ENCODE data around the gene TNS3. TPM values are rescaled to one million over a fixed set of nuclear protein-coding genes. Genes with fewer than 3 reads are reported as not detected.

Gene TNS3
- total RNA-seq, 1 experiment from 2014 or later, result 9.5 TPM

- no peak for TF ChIP-seq CTCF (conservative IDR thresholded peaks at IDR 0.05)
- H2BK15ac ChIP-seq (ENCODE audit: low read depth, low read length), result no peak overlapping the region
- H4K5ac ChIP-seq (ENCODE audit: insufficient read length, low read depth, low read length), result no peak overlapping the region
- no peak overlapping the region for H2BK5ac ChIP-seq (ENCODE audit: insufficient read length, low read length)
- H3K23ac ChIP-seq (ENCODE audit: insufficient read length, low read depth, low read length), result no peak overlapping the region
- no peak overlapping the region for H2BK12ac ChIP-seq (ENCODE audit: insufficient read length, low read depth, low read length)
- H2BK120ac ChIP-seq (ENCODE audit: low read depth, low read length, poor library complexity, severe bottlenecking), result no peak overlapping the region
- H3K4me2 ChIP-seq (ENCODE audit: insufficient read depth, insufficient read length, low read length), result no peak overlapping the region
- no peak overlapping the region for H3T11ph ChIP-seq (ENCODE audit: low read length)
- no peaks in the 10 kb centered on the region for H4K20me1 ChIP-seq (ENCODE audit: control insufficient read depth, insufficient read depth, insufficient read length)
- H3K4me1 ChIP-seq (ENCODE audit: insufficient read depth, low read length), result 0 out of 2 replicates have a peak, but pooled peaks cover 4% of the 10 kb centered on the region
- Mint-ChIP-seq H3K9me3 (no peaks in the 10 kb centered on the region; a peak in 1 of 5 replicates), H3K4me3 (no peak overlapping the region), H3K36me3 (ENCODE audit: insufficient read depth in 1 of 3, low read depth in 3 of 3) (peaks cover 1 to 11% (median 4%) of the 10 kb centered on the region in 3 experiments; a peak in 5 of 7 replicates), H3K27ac (no peak overlapping the region; a peak in 1 of 7 replicates), H3K27me3 (ENCODE audit: low read depth) (no peaks in the 10 kb centered on the region; the same call in 1 of the 2 replicates), H3K4me1 (peaks cover 0 to 20% of the 10 kb centered on the region in 2 experiments; a peak in 3 of 4 replicates)
- WGBS (ENCODE audit: extremely low coverage, insufficient read length, low lambda C conversion rate), result no CpG with 5 or more reads among the region's 3 CpGs
- H3K4ac ChIP-seq (ENCODE audit: low read depth, low read length), result no peak overlapping the region
- no peak overlapping the region for H3K18ac ChIP-seq (ENCODE audit: insufficient read length, low read depth, low read length)
- H3K9me3 ChIP-seq (ENCODE audit: control insufficient read depth, low read depth, low read length), result no peaks in the 10 kb centered on the region
- no peaks in the 10 kb centered on the region for H3K23me2 ChIP-seq (ENCODE audit: insufficient read length, low read depth, low read length, poor library complexity, severe bottlenecking)
- no peak overlapping the region for H4K8ac ChIP-seq (replicated peaks; ENCODE audit: insufficient read length, low read depth, low read length)
- no peak overlapping the region for H4K91ac ChIP-seq (ENCODE audit: insufficient read length, low read depth, low read length)
- H3K79me2 ChIP-seq (ENCODE audit: insufficient read depth, low read length), result no peaks in the 10 kb centered on the region; the same call in 1 of the 2 replicates
- no peak overlapping the region for H3K14ac ChIP-seq (ENCODE audit: insufficient read depth, low read length)
- H2AK5ac ChIP-seq (ENCODE audit: insufficient read length, low read length), result no peak overlapping the region
- no peak for DNase-seq
- no peak overlapping the region for H3K9ac ChIP-seq (ENCODE audit: extremely low read depth, insufficient read length, low read length)
- no peaks in the 10 kb centered on the region for H3K27me3 ChIP-seq (ENCODE audit: insufficient read depth, low read length)
- H2BK20ac ChIP-seq (ENCODE audit: low read depth, low read length, poor library complexity, severe bottlenecking), result no peak overlapping the region
- no peak overlapping the region for H3K56ac ChIP-seq (ENCODE audit: insufficient read length, low read depth, low read length)
- H2AFZ ChIP-seq (ENCODE audit: low read length), result no peak overlapping the region
- H3K27ac ChIP-seq (ENCODE audit: insufficient read length, low read depth, low read length), result no peak overlapping the region
- H3K79me1 ChIP-seq (ENCODE audit: insufficient read depth, low read depth, low read length, poor library complexity, severe bottlenecking), result no peaks in the 10 kb centered on the region
Observed at GRCh38 chr7:47552621-47553020, 29.3 kb downstream of the TNS3 start.
